Activated naive CD8-positive, alpha-beta T cell treated with anti-CD3 and anti-CD28 coated beads, Interleukin-2, amount 50 U/mL, for 16 hours (primary cell): ENCODE results near the gene SUDS3.
"Not testable (repeated sequence)": the region's sequence is repeated elsewhere in the genome, so short reads cannot be mapped to it uniquely, and the experiment has no call there.

ENCODE experiments used
- DNase-seq: peaks from one replicate; pipeline ENCODE4 v3.0.0-alpha.2; 2020; ENCODE audit warnings: low read depth, low spot score

Gene SUDS3

GRCh38 chr12:118376089-118377020 lies at the start of gene SUDS3:
Gene SUDS3, plus strand, starts transcription at chr12:118376555. Its CDS starts 137 bp downstream, at chr12:118376692.
- peak; percentile 90 for DNase-seq

GRCh38 chr12:118326991-118327390 lies 49.4 kb upstream of the SUDS3 start:
- no peak for DNase-seq

GRCh38 chr12:118327391-118327790 lies 49.0 kb upstream of the SUDS3 start:
- DNase-seq, result no peak

GRCh38 chr12:118328486-118329330 lies 47.6 kb upstream of the SUDS3 start:
- DNase-seq, result no peak

- DNase-seq, result no peak
These were observed 45.8 kb upstream of the SUDS3 start for GRCh38 chr12:118330421-118331018.

GRCh38 chr12:118332511-118332910 lies 43.8 kb upstream of the SUDS3 start:
- DNase-seq, result no peak

GRCh38 chr12:118334241-118334640 lies 42.1 kb upstream of the SUDS3 start:
- DNase-seq, result no peak

GRCh38 chr12:118334939-118335567 lies 41.3 kb upstream of the SUDS3 start:
- DNase-seq, result no peak

GRCh38 chr12:118336123-118336522 lies 40.2 kb upstream of the SUDS3 start:
- DNase-seq, result no peak

- no peak for DNase-seq
These were observed 39.0 kb upstream of the SUDS3 start for GRCh38 chr12:118337194-118337838.

GRCh38 chr12:118342090-118342489 lies 34.3 kb upstream of the SUDS3 start:
- DNase-seq, result no peak

GRCh38 chr12:118344829-118345228 lies 31.5 kb upstream of the SUDS3 start:
- no peak for DNase-seq

GRCh38 chr12:118345355-118345754 lies 31.0 kb upstream of the SUDS3 start:
- no peak for DNase-seq

- DNase-seq, result no peak
These were observed 29.5 kb upstream of the SUDS3 start for GRCh38 chr12:118346895-118347294.

GRCh38 chr12:118347916-118348315 lies 28.4 kb upstream of the SUDS3 start:
- no peak for DNase-seq

GRCh38 chr12:118350908-118351559 lies 25.3 kb upstream of the SUDS3 start:
- DNase-seq, result no peak

GRCh38 chr12:118353721-118354120 lies 22.6 kb upstream of the SUDS3 start:
- no peak for DNase-seq

GRCh38 chr12:118354503-118354902 lies 21.9 kb upstream of the SUDS3 start:
- not testable (repeated sequence) for DNase-seq

- no peak for DNase-seq
These were observed 21.5 kb upstream of the SUDS3 start for GRCh38 chr12:118354903-118355302.

- DNase-seq, result no peak
These were observed 20.5 kb upstream of the SUDS3 start for GRCh38 chr12:118355843-118356242.
